ENCODE results near the gene DDIT4. TPM values are rescaled to one million over a fixed set of nuclear protein-coding genes. Genes with fewer than 3 reads are reported as not detected.

The DDIT4 gene
- polyA plus RNA-seq, 1 donor from 2014 or later = 29.9 TPM

DNA sequence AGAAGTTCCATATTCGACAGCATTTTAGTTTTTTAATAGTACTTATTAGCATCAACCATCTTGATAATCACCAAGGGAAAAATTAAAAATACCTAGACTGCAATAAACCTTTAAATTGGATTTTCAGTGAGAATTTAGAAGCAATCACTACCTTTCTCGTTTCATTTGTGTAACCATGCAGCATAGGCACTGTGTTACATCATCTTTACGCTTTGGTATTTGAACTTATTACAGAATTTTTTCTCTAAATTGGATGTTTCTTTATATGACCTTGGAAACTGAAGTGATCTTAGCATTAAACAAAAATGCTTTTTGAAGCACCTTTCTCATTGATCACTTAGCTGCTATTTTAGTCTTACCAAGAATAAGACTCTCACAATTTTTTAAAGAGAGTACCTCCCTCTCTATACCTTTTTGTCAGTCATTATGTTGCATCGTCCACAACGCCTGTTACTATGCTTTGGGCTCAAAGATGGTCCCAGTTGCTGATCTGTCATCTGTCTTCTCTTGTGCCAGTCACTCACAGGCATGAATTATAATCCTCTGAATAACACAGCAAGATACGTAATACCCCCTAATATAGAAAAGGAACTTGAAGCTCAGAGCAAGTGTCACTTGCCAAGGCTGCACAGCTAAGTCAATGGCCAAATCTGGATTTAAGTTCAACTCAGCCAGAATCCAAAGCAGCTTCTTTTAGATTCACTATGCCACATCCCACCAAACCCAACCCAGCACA is 38.0 kb upstream of the DDIT4 start:
- Histone ChIP-seq H3K4me3 (ENCODE audit: low read length) (no peak overlapping the region), H3K9me2 (ENCODE audit: insufficient read depth, low read length) (no peaks in the 10 kb centered on the region)

DNA sequence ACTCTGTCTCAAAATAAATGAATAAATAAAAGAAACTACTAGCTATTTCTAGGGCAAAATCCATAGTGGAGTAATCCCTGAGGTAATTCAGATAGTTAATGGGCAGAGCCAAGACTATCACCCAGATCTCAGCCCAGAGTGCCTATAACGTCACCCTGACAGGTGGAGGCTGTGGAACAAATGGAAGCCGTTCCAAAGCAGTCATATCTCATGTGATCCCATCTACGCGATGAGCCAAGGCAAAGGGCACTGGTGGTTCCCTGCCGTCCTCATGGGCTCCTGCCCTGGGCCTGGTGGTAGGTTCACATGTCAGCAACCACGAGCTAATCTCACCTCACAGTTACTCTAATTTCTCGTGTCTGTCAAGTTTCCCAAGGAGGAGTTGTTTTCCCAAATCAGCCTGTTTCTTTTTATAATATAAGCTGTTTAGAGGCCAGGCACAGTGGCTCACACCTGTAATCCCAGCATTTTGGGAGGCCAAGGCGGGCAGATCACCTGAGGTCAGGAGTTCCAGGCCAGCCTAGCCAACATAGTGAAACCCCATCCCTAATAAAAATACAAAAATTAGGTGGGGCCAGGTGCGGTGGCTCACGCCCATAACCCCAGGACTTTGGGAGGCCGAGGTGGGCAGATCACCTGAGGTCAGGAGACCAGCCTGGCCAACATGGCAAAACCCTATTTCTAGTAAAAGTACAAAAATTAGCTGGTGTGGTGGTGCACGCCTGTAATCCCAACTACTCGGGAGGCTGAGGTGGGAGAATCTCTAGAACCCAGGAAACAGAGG is 35.1 kb upstream of the DDIT4 start:
- Histone ChIP-seq H3K79me2 (replicated peaks; ENCODE audit: insufficient read depth, low read length) (no peaks in the 10 kb centered on the region), H2AFZ (ENCODE audit: low read depth, low read length) (no peak overlapping the region), H3K36me3 (ENCODE audit: insufficient read depth, low read length) (peaks cover 6% of the 10 kb centered on the region), H3K27me3 (ENCODE audit: insufficient read depth, low read depth, low read length) (no peaks in the 10 kb centered on the region), H3K4me2 (ENCODE audit: low read length) (no peak overlapping the region), H3K27ac (ENCODE audit: low read length) (no peak overlapping the region), H3K4me3 (ENCODE audit: low read length) (no peak overlapping the region), H3K9me3 (ENCODE audit: low read length) (no peaks in the 10 kb centered on the region), H3K9me2 (ENCODE audit: insufficient read depth, low read length) (no peaks in the 10 kb centered on the region), H4K20me1 (ENCODE audit: insufficient read depth) (no peaks in the 10 kb centered on the region), H3K9ac (ENCODE audit: low read length) (no peak overlapping the region), H3F3A (ENCODE audit: insufficient read depth, low read length, poor library complexity, severe bottlenecking) (no peaks in the 10 kb centered on the region)
- TF ChIP-seq MXI1 (conservative IDR thresholded peaks at IDR 0.05; ENCODE audit: poor library complexity, severe bottlenecking) (no peak), EP300 (conservative IDR thresholded peaks at IDR 0.05; ENCODE audit: poor library complexity, severe bottlenecking) (no peak), SMC3 (conservative IDR thresholded peaks at IDR 0.05; ENCODE audit: poor library complexity) (no peak), POLR2AphosphoS5 (IDR thresholded peaks at IDR 0.05) (no peak), RAD21 (conservative IDR thresholded peaks at IDR 0.05) (no peak)
- TF ChIP-seq, protein P1, sequence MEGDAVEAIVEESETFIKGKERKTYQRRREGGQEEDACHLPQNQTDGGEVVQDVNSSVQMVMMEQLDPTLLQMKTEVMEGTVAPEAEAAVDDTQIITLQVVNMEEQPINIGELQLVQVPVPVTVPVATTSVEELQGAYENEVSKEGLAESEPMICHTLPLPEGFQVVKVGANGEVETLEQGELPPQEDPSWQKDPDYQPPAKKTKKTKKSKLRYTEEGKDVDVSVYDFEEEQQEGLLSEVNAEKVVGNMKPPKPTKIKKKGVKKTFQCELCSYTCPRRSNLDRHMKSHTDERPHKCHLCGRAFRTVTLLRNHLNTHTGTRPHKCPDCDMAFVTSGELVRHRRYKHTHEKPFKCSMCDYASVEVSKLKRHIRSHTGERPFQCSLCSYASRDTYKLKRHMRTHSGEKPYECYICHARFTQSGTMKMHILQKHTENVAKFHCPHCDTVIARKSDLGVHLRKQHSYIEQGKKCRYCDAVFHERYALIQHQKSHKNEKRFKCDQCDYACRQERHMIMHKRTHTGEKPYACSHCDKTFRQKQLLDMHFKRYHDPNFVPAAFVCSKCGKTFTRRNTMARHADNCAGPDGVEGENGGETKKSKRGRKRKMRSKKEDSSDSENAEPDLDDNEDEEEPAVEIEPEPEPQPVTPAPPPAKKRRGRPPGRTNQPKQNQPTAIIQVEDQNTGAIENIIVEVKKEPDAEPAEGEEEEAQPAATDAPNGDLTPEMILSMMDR (IDR thresholded peaks at IDR 0.05; ENCODE audit: poor library complexity, severe bottlenecking) = no peak
- TF ChIP-seq, protein P2, sequence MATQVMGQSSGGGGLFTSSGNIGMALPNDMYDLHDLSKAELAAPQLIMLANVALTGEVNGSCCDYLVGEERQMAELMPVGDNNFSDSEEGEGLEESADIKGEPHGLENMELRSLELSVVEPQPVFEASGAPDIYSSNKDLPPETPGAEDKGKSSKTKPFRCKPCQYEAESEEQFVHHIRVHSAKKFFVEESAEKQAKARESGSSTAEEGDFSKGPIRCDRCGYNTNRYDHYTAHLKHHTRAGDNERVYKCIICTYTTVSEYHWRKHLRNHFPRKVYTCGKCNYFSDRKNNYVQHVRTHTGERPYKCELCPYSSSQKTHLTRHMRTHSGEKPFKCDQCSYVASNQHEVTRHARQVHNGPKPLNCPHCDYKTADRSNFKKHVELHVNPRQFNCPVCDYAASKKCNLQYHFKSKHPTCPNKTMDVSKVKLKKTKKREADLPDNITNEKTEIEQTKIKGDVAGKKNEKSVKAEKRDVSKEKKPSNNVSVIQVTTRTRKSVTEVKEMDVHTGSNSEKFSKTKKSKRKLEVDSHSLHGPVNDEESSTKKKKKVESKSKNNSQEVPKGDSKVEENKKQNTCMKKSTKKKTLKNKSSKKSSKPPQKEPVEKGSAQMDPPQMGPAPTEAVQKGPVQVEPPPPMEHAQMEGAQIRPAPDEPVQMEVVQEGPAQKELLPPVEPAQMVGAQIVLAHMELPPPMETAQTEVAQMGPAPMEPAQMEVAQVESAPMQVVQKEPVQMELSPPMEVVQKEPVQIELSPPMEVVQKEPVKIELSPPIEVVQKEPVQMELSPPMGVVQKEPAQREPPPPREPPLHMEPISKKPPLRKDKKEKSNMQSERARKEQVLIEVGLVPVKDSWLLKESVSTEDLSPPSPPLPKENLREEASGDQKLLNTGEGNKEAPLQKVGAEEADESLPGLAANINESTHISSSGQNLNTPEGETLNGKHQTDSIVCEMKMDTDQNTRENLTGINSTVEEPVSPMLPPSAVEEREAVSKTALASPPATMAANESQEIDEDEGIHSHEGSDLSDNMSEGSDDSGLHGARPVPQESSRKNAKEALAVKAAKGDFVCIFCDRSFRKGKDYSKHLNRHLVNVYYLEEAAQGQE (IDR thresholded peaks at IDR 0.05; ENCODE audit: borderline replicate concordance) = no peak

More for the DNA sequence above, 38.0 kb upstream of the DDIT4 start:
- TF ChIP-seq, protein P2 (IDR thresholded peaks at IDR 0.05; ENCODE audit: borderline replicate concordance) = no peak
- no peak for TF ChIP-seq POLR2AphosphoS5 (IDR thresholded peaks at IDR 0.05)
- no peak for TF ChIP-seq RAD21 (conservative IDR thresholded peaks at IDR 0.05)
- TF ChIP-seq EP300 (conservative IDR thresholded peaks at IDR 0.05; ENCODE audit: poor library complexity, severe bottlenecking) = no peak
- no peak for TF ChIP-seq EZH2 (IDR thresholded peaks at IDR 0.05; ENCODE audit: borderline replicate concordance, insufficient read depth, low read length, poor library complexity, severe bottlenecking)
- TF ChIP-seq MXI1 (conservative IDR thresholded peaks at IDR 0.05; ENCODE audit: poor library complexity, severe bottlenecking) = no peak
- TF ChIP-seq, protein P1 (IDR thresholded peaks at IDR 0.05; ENCODE audit: poor library complexity, severe bottlenecking) = no peak
- no peak for TF ChIP-seq SMC3 (conservative IDR thresholded peaks at IDR 0.05; ENCODE audit: poor library complexity)
- no peak for TF ChIP-seq TAF1 (IDR thresholded peaks at IDR 0.05; ENCODE audit: low read depth)
- H2AFZ ChIP-seq (ENCODE audit: low read depth, low read length) = no peak overlapping the region
- no peaks in the 10 kb centered on the region for H3K9me3 ChIP-seq (ENCODE audit: low read length)
- H3K27me3 ChIP-seq (ENCODE audit: insufficient read depth, low read depth, low read length) = no peaks in the 10 kb centered on the region
- no peaks in the 10 kb centered on the region for H3K79me2 ChIP-seq (replicated peaks; ENCODE audit: insufficient read depth, low read length)
- H3K36me3 ChIP-seq (ENCODE audit: insufficient read depth, low read length) = peaks cover 12% of the 10 kb centered on the region
- H3F3A ChIP-seq (ENCODE audit: insufficient read depth, low read length, poor library complexity, severe bottlenecking) = no peaks in the 10 kb centered on the region
- no peak overlapping the region for H3K4me2 ChIP-seq (ENCODE audit: low read length)
- no peak overlapping the region for H3K27ac ChIP-seq (ENCODE audit: low read length)
- no peaks in the 10 kb centered on the region for H4K20me1 ChIP-seq (ENCODE audit: insufficient read depth)
- no peak overlapping the region for H3K9ac ChIP-seq (ENCODE audit: low read length)

Data from neural cell (in vitro differentiated cells).